H1 (cell line): ENCODE measurements around the gene TP73. TPM values are rescaled to one million over a fixed set of nuclear protein-coding genes. Genes with fewer than 3 reads are reported as not detected.

Experiments used
- CTCF ChIA-PET: fragments of 300-600 bp; sonication (Branson Sonifier 250); formaldehyde crosslinking; loops from one replicate; lab custom pipeline; 2021; ENCODE audit not compliant: partially characterized antibody; lab: Charles Lee
- POLR2A ChIA-PET: fragments of 300-600 bp; sonication (Branson Sonifier 250); formaldehyde crosslinking; loops from one replicate; lab custom pipeline; 2021; ENCODE audit warnings: inconsistent platforms; ENCODE audit not compliant: partially characterized antibody; lab: Charles Lee
- DNase-seq, 2 experiments: peaks; one replicate each; pipeline versions ENCODE4 v3.0.0 to v3.0.0-alpha.2; 2010 to 2022; ENCODE audit warnings: low spot score in 2 of 2, low read depth in 1 of 2, mixed read lengths in 1 of 2
- FAIRE-seq: peaks from 2 replicates; lab custom pipeline; 2011; peaks lifted over from hg19 to GRCh38; lab: Jason Lieb, UNC
- H2AFZ ChIP-seq: 2 replicates; pipeline ENCODE4 v1.8.1; 2012; ENCODE audit warnings: low read length, inconsistent platforms
- H2AK5ac ChIP-seq: 2 replicates; pipeline ENCODE4 v1.6.1; 2013; ENCODE audit warnings: low read depth, low read length
- H2BK120ac ChIP-seq: replicated peaks from 2 replicates; pipeline ENCODE3; 2013; ENCODE audit warnings: low read depth, low read length, inconsistent platforms
- H2BK12ac ChIP-seq: 2 replicates; pipeline ENCODE4 v1.6.1; 2013; ENCODE audit warnings: low read depth, low read length
- H2BK15ac ChIP-seq: 2 replicates; pipeline ENCODE4 v1.6.1; 2013; ENCODE audit warnings: low read length
- H2BK20ac ChIP-seq: 2 replicates; pipeline ENCODE4 v1.6.1; 2013; ENCODE audit warnings: low read length
- H2BK5ac ChIP-seq: 2 replicates; pipeline ENCODE4 v1.6.1; 2013; ENCODE audit warnings: low read depth, low read length
- H3K14ac ChIP-seq: 2 replicates; pipeline ENCODE4 v1.6.1; 2013; ENCODE audit warnings: inconsistent platforms; ENCODE audit not compliant: insufficient read length
- H3K18ac ChIP-seq: 2 replicates; pipeline ENCODE4 v1.6.1; 2013; ENCODE audit warnings: low read length; ENCODE audit errors: extremely low read depth
- H3K23ac ChIP-seq: 2 replicates; pipeline ENCODE4 v1.6.1; 2013; ENCODE audit warnings: inconsistent platforms; ENCODE audit not compliant: insufficient read length
- H3K23me2 ChIP-seq: 2 replicates; pipeline ENCODE4 v1.6.1; 2013; ENCODE audit warnings: low read depth, low read length
- H3K27ac ChIP-seq: 2 replicates; pipeline ENCODE4 v1.6.1; 2011; ENCODE audit warnings: low read depth, low read length, inconsistent platforms
- H3K27me3 ChIP-seq, 4 experiments: replicated peaks in 1 of 4; 1 replicate in 1 of 4; 2 replicates in 3 of 4; pipeline versions ENCODE4 v1.6.1 to v1.8.1; 2011 to 2013; ENCODE audit warnings: low read length in 3 of 4, mild to moderate bottlenecking in 3 of 4, inconsistent platforms in 2 of 4, mixed read lengths in 2 of 4, moderate library complexity in 1 of 4; ENCODE audit not compliant: control insufficient read depth in 3 of 4, insufficient read depth in 3 of 4; ENCODE audit errors: extremely low read depth in 1 of 4
- H3K36me3 ChIP-seq, 4 experiments: 2 replicates each; pipeline versions ENCODE4 v1.6.1 to v1.8.1; 2011 to 2013; ENCODE audit warnings: mild to moderate bottlenecking in 4 of 4, low read length in 3 of 4, moderate library complexity in 2 of 4, control low read depth in 1 of 4, inconsistent platforms in 1 of 4; ENCODE audit not compliant: insufficient read depth in 4 of 4, control insufficient read depth in 2 of 4
- H3K4ac ChIP-seq: replicated peaks from 2 replicates; pipeline ENCODE3; 2013; ENCODE audit warnings: low read length, low read depth, mixed read lengths, inconsistent platforms; ENCODE audit not compliant: insufficient read length
- H3K4me1 ChIP-seq, 4 experiments: replicated peaks in 1 of 4; 1 replicate in 1 of 4; 2 replicates in 3 of 4; pipeline versions ENCODE4 v1.6.1 to v1.8.1; 2011 to 2013; ENCODE audit warnings: low read length in 3 of 4, inconsistent platforms in 2 of 4, mixed read lengths in 1 of 4; ENCODE audit not compliant: insufficient read depth in 4 of 4, control insufficient read depth in 3 of 4
- H3K4me2 ChIP-seq, 2 experiments: 2 replicates each; pipeline versions ENCODE4 v1.6.1 to v1.8.1; 2011 to 2013; ENCODE audit warnings: low read depth in 2 of 2, low read length in 2 of 2, control low read depth in 1 of 2, inconsistent platforms in 1 of 2, mild to moderate bottlenecking in 1 of 2; ENCODE audit not compliant: insufficient read depth in 1 of 2
- H3K4me3 ChIP-seq, 4 experiments: fragments of 200-600, 300-600 bp in 1 of 4; sonication (generic), shearing (Covaris generic), sonication (Bioruptor Twin) in 1 of 4; 2 replicates each; pipeline versions ENCODE4 v1.5.1 to v1.8.1; 2011 to 2016; ENCODE audit warnings: low read length in 4 of 4, low read depth in 3 of 4, control low read depth in 2 of 4, inconsistent platforms in 2 of 4, mild to moderate bottlenecking in 2 of 4, mixed read lengths in 1 of 4, moderate library complexity in 1 of 4; ENCODE audit not compliant: insufficient read depth in 2 of 4; ENCODE audit errors: extremely low read depth in 1 of 4
- H3K56ac ChIP-seq: replicated peaks from 2 replicates; pipeline ENCODE3; 2013; ENCODE audit warnings: low read depth, mild to moderate bottlenecking, mixed read lengths, low read length, inconsistent platforms; ENCODE audit not compliant: insufficient read length
- H3K79me1 ChIP-seq: 2 replicates; pipeline ENCODE4 v1.6.1; 2013; ENCODE audit warnings: low read depth, low read length, control low read depth
- H3K79me2 ChIP-seq, 2 experiments: 2 replicates each; pipeline versions ENCODE4 v1.6.1 to v1.8.1; 2012 to 2013; ENCODE audit warnings: low read length in 2 of 2, mild to moderate bottlenecking in 2 of 2, inconsistent platforms in 1 of 2; ENCODE audit not compliant: insufficient read depth in 2 of 2, control insufficient read depth in 1 of 2
- H3K9ac ChIP-seq, 4 experiments: replicated peaks in 1 of 4; 1 replicate in 1 of 4; 2 replicates in 3 of 4; pipeline versions ENCODE4 v1.6.1 to v1.8.1; 2011 to 2013; ENCODE audit warnings: low read depth in 3 of 4, low read length in 3 of 4, control low read depth in 2 of 4, mild to moderate bottlenecking in 2 of 4, moderate library complexity in 2 of 4, inconsistent platforms in 1 of 4; ENCODE audit errors: extremely low read depth in 1 of 4
- H3K9me3 ChIP-seq, 2 experiments: 2 replicates each; pipeline versions ENCODE4 v1.6.1 to v1.8.1; 2012 to 2013; ENCODE audit warnings: mild to moderate bottlenecking in 2 of 2, moderate library complexity in 2 of 2, control low read depth in 1 of 2, inconsistent platforms in 1 of 2, low read depth in 1 of 2, low read length in 1 of 2, mixed read lengths in 1 of 2; ENCODE audit not compliant: insufficient read depth in 2 of 2
- H4K20me1 ChIP-seq, 2 experiments: replicated peaks in 1 of 2; 2 replicates each; pipeline versions ENCODE3 to v1.8.1; 2011 to 2013; ENCODE audit warnings: inconsistent platforms in 2 of 2, low read length in 2 of 2, mild to moderate bottlenecking in 1 of 2; ENCODE audit not compliant: insufficient read depth in 2 of 2, control insufficient read depth in 1 of 2
- H4K5ac ChIP-seq: 2 replicates; pipeline ENCODE4 v1.6.1; 2013; ENCODE audit warnings: low read length, low read depth, mixed read lengths, inconsistent platforms; ENCODE audit not compliant: insufficient read length
- H4K8ac ChIP-seq: 2 replicates; pipeline ENCODE4 v1.8.0; 2013; ENCODE audit warnings: mild to moderate bottlenecking, moderate library complexity, low read length, inconsistent platforms; ENCODE audit not compliant: insufficient read depth; ENCODE audit errors: extremely low read depth
- H4K91ac ChIP-seq: replicated peaks from 2 replicates; pipeline ENCODE3; 2013; ENCODE audit warnings: low read length, mixed read lengths, inconsistent platforms; ENCODE audit not compliant: insufficient read length
- BCL11A ChIP-seq, 2 experiments: IDR thresholded peaks; one replicate each; pipeline ENCODE4 v1.6.1; 2011; ENCODE audit warnings: low read depth in 2 of 2, low read length in 2 of 2, mild to moderate bottlenecking in 2 of 2
- KDM4A ChIP-seq: IDR thresholded peaks from one replicate; pipeline ENCODE4 v1.7.1; 2012; ENCODE audit warnings: low read depth, mild to moderate bottlenecking, moderate library complexity, low read length, inconsistent platforms; ENCODE audit not compliant: severe bottlenecking
- RNF2 ChIP-seq: fragments of 200-900, 300-1000 bp; sonication (generic); IDR thresholded peaks from 2 replicates; pipeline ENCODE4 v1.7.1; 2016; ENCODE audit warnings: borderline replicate concordance, low read depth, mild to moderate bottlenecking, antibody characterized with exemption, low read length; ENCODE audit not compliant: poor library complexity, severe bottlenecking; ENCODE audit errors: missing control alignments
- whole genome bisulfite sequencing, 2 experiments: shearing (Covaris generic) in 1 of 2; methylation state at CpG; one replicate each; pipeline versions ENCODE4 v1.1.6 to v1.1.7; 2013 to 2015; ENCODE audit warnings: low lambda C conversion rate in 2 of 2, mixed read lengths in 2 of 2, inconsistent platforms in 1 of 2, low coverage in 1 of 2, missing lambda C conversion rate in 1 of 2; ENCODE audit not compliant: insufficient replicate concordance in 2 of 2, insufficient coverage in 1 of 2, insufficient read length in 1 of 2; ENCODE audit errors: extremely low coverage in 1 of 2, missing lambda C conversion rate in 1 of 2; 5-methylcytosine and 5-hydroxymethylcytosine counted together
- polyA plus RNA-seq, 7 experiments: library from polyadenylated mRNA; depleted of rRNA in 3 of 7; stranded (reverse) in 5 of 7; unstranded in 2 of 7; fragments of >200 nt in 5 of 7; fragments of 200-250 nt in 2 of 7; gene quantifications; 1 replicate in 5 of 7; 2 replicates in 1 of 7; 4 replicates in 1 of 7; pipeline versions ENCODE4 v1.2.1 to v1.2.3, GENCODE V29; 2011 to 2013; ENCODE audit warnings: missing spikeins in 2 of 7, mixed read lengths in 2 of 7
- total RNA-seq: library from RNA; stranded (reverse); fragmentation: NEBNext Ultra II Directional; extraction: Animal tissue kit (Norgen Biotek cat#: 25700); gene quantifications from 2 replicates; pipeline ENCODE4 v1.2.1, GENCODE V29; 2021
- TF ChIP-seq, protein P1 (sequence below): IDR thresholded peaks from 2 replicates; pipeline ENCODE4 v1.6.1; 2011; ENCODE audit warnings: low read depth, mild to moderate bottlenecking, low read length; ENCODE audit not compliant: insufficient read depth

The TP73 gene
- total and polyA plus RNA-seq, 2 of the 8 experiments (the other 6 are each of a cell fraction or from before 2014, with no cell fraction given): 2.6 to 3.1 TPM

DNA sequence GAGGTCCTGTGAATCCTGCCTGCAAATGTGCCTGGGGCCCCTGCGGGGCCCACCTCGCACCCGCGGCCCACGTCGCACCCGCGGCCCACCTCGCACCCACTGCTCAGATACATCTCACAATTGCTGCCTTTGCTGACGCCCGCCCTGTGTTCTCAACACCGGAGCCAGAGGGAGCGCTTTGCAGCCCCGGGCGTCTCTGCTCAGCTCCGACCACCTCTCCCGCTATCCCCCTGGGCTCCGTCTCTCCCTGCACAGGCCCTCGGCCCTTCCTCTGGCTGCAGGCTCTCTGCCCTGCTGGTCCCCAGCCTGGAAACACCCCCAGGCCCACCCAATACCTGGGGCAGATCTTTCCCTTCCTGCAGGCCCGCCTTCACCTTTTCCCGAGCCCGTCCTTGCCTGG lies 44.8 kb downstream of the TP73 start:
- H3K27me3 ChIP-seq: peaks cover 0 to 5% (median 2%) of the 10 kb centered on the region in 4 experiments; a peak in 2 of 7 replicates
- no peak overlapping the region for H2AK5ac ChIP-seq

More for the DNA sequence above, 44.8 kb downstream of the TP73 start:
- Histone ChIP-seq H3K4me2 (no peak overlapping the region), H2AFZ (no peak overlapping the region), H4K5ac (no peak overlapping the region), H3K23me2 (no peaks in the 10 kb centered on the region), H3K36me3 (no peaks in the 10 kb centered on the region), H3K9me3 (no peaks in the 10 kb centered on the region; a peak in 1 of 4 replicates), H2BK5ac (no peak overlapping the region), H2BK20ac (no peak overlapping the region), H4K8ac (no peak overlapping the region; the same call in 1 of the 2 replicates), H3K79me1 (no peaks in the 10 kb centered on the region), H2BK12ac (no peak overlapping the region), H4K20me1 (peaks cover 0 to 8% of the 10 kb centered on the region in 2 experiments), H3K79me2 (no peaks in the 10 kb centered on the region), H4K91ac (no peak overlapping the region), H3K14ac (no peak overlapping the region), H3K4me1 (peaks cover 0 to 3% (median 1%) of the 10 kb centered on the region in 4 experiments; a peak in 2 of 7 replicates), H3K4me3 (no peak overlapping the region), H3K9ac (no peak overlapping the region), H3K4ac (no peak overlapping the region), H3K23ac (no peak overlapping the region), H3K56ac (no peak overlapping the region), H2BK15ac (no peak overlapping the region), H3K18ac (no peak overlapping the region), H2BK120ac (no peak overlapping the region), H3K27ac (no peak overlapping the region)
- TF ChIP-seq RNF2: no peak
- no peak for TF ChIP-seq KDM4A
- no peak for TF ChIP-seq BCL11A (IDR thresholded peaks at IDR 0.05; ENCODE audit: low read depth in 2 of 2, low read length in 2 of 2)
- TF ChIP-seq, protein P1, sequence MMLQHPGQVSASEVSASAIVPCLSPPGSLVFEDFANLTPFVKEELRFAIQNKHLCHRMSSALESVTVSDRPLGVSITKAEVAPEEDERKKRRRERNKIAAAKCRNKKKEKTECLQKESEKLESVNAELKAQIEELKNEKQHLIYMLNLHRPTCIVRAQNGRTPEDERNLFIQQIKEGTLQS: no peak
- FAIRE-seq (no peak), DNase-seq (no peak)
- ChIA-PET CTCF (interaction anchor here (1.0 to 4.3 kb wide), 6 partner anchors 10 to 59 kb away, joined by 3 to 45 read pairs (median 6); no protein-coding TSS in a partner anchor), POLR2A (no interaction called here)
- 96% methylated on average over 22 of the region's 22 CpGs; no CpG with 5 or more reads in 1 of the 2 experiments for WGBS, 2 experiments
